ENCODE measurements around the gene IST1. TPM values are rescaled to one million over a fixed set of nuclear protein-coding genes. Genes with fewer than 3 reads are reported as not detected.

IST1 gene
- total RNA-seq, 1 experiment from 2014 or later, result 197 TPM

Other genes with a start within 250 kb of the IST1 start
- gene PHLPP2, start 170.8 kb upstream of the IST1 start, total RNA-seq (2014; rRNA removed; shearing (Covaris generic); ENCODE audit: low replicate concordance), result 5.0 and 5.6 TPM in 2 replicates
- gene AP1G1, start 86.7 kb upstream of the IST1 start, total RNA-seq (2014; rRNA removed; shearing (Covaris generic); ENCODE audit: low replicate concordance), result 25.4 and 35.0 TPM in 2 replicates
- gene ATXN1L, start 49.6 kb upstream of the IST1 start, total RNA-seq (2014; rRNA removed; shearing (Covaris generic); ENCODE audit: low replicate concordance), result 5.4 and 6.0 TPM in 2 replicates
- 11.4 and 16.1 TPM in 2 replicates for gene ZNF821, start 11.3 kb upstream of the IST1 start, total RNA-seq (2014; rRNA removed; shearing (Covaris generic); ENCODE audit: low replicate concordance)
- gene PKD1L3, start 104.9 kb downstream of the IST1 start, total RNA-seq (2014; rRNA removed; shearing (Covaris generic); ENCODE audit: low replicate concordance), result not detected in 2 replicates
- 3.5 and 8.4 TPM in 2 replicates for gene DHODH, start 113.2 kb downstream of the IST1 start, total RNA-seq (2014; rRNA removed; shearing (Covaris generic); ENCODE audit: low replicate concordance)
- not detected in 2 replicates for gene HP, start 159.0 kb downstream of the IST1 start, total RNA-seq (2014; rRNA removed; shearing (Covaris generic); ENCODE audit: low replicate concordance)
- not detected in 2 replicates for gene HPR, start 167.7 kb downstream of the IST1 start, total RNA-seq (2014; rRNA removed; shearing (Covaris generic); ENCODE audit: low replicate concordance)
- gene TXNL4B, start 198.1 kb downstream of the IST1 start, total RNA-seq (2014; rRNA removed; shearing (Covaris generic); ENCODE audit: low replicate concordance), result 12.9 and 14.3 TPM in 2 replicates
- gene DHX38, start 198.3 kb downstream of the IST1 start, total RNA-seq (2014; rRNA removed; shearing (Covaris generic); ENCODE audit: low replicate concordance), result 33.2 and 44.9 TPM in 2 replicates